ENCODE results near the gene JMJD8. TPM values are rescaled to one million over a fixed set of nuclear protein-coding genes. Genes with fewer than 3 reads are reported as not detected.

Gene JMJD8
- total RNA-seq, 1 experiment from 2014 or later = 90.5 TPM

DNA sequence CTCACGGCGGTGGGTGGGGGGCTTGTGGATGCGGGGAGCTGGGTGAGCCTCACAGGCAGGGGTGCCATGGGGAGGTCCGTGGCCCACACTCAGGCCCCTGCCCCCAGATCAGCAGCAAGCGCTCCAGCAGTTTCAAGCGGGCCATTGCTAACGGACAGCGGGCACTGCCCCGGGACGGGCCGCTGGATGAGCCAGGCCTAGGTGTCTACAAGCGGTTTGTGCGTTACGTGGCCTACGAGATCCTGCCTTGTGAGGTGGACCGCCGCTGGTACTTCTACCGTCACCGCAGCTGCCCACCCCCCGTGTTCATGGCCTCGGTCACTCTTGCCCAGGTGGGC lies 7.6 kb downstream of the JMJD8 start:
- Mint-ChIP-seq H3K9me3 (ENCODE audit: low read depth, unreplicated experiment) (no peaks in the 10 kb centered on the region), H3K4me3 (ENCODE audit: low read depth, unreplicated experiment) (peak overlapping the region; percentile 46), H3K4me1 (ENCODE audit: low read depth, unreplicated experiment) (peaks cover 9% of the 10 kb centered on the region), H3K36me3 (ENCODE audit: insufficient read depth, unreplicated experiment) (peaks cover 65% of the 10 kb centered on the region), H3K27ac (ENCODE audit: unreplicated experiment) (no peak overlapping the region), H3K27me3 (ENCODE audit: unreplicated experiment) (no peaks in the 10 kb centered on the region)
- DNase-seq = no peak
- CTCF ChIA-PET = no interaction called here
- TF ChIP-seq, protein P1, sequence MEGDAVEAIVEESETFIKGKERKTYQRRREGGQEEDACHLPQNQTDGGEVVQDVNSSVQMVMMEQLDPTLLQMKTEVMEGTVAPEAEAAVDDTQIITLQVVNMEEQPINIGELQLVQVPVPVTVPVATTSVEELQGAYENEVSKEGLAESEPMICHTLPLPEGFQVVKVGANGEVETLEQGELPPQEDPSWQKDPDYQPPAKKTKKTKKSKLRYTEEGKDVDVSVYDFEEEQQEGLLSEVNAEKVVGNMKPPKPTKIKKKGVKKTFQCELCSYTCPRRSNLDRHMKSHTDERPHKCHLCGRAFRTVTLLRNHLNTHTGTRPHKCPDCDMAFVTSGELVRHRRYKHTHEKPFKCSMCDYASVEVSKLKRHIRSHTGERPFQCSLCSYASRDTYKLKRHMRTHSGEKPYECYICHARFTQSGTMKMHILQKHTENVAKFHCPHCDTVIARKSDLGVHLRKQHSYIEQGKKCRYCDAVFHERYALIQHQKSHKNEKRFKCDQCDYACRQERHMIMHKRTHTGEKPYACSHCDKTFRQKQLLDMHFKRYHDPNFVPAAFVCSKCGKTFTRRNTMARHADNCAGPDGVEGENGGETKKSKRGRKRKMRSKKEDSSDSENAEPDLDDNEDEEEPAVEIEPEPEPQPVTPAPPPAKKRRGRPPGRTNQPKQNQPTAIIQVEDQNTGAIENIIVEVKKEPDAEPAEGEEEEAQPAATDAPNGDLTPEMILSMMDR (IDR thresholded peaks at IDR 0.05; ENCODE audit: unreplicated experiment) = no peak
- BruUV-seq (replicated peaks) = no TSS peak
- intact Hi-C loops (cut with micrococcal nuclease; ENCODE audit: unreplicated experiment) = no loop called here

- Mint-ChIP-seq H3K27ac (ENCODE audit: unreplicated experiment) (no peak overlapping the region), H3K27me3 (ENCODE audit: unreplicated experiment) (no peaks in the 10 kb centered on the region), H3K4me1 (ENCODE audit: low read depth, unreplicated experiment) (peaks cover 6% of the 10 kb centered on the region), H3K9me3 (ENCODE audit: low read depth, unreplicated experiment) (no peaks in the 10 kb centered on the region), H3K4me3 (ENCODE audit: low read depth, unreplicated experiment) (peak overlapping the region; percentile 59), H3K36me3 (ENCODE audit: insufficient read depth, unreplicated experiment) (peaks cover 65% of the 10 kb centered on the region)
- no TSS peak for BruUV-seq (replicated peaks)
- TF ChIP-seq, protein P1 (IDR thresholded peaks at IDR 0.05; ENCODE audit: unreplicated experiment) = no peak
- no peak for DNase-seq
- intact Hi-C loops (cut with micrococcal nuclease; ENCODE audit: unreplicated experiment) = no loop called here
- CTCF ChIA-PET = interaction anchor here (0.6 kb wide), 3 partner anchors 258 to 1030 kb away, joined by 4 to 7 read pairs (median 4); partner anchors contain the start of gene MAPK8IP3
Observed at GRCh38 chr16:675884-676564, 8.1 kb downstream of the JMJD8 start.

- no peaks in the 10 kb centered on the region for H3K27me3 Mint-ChIP-seq (ENCODE audit: unreplicated experiment)
- H3K9me3 Mint-ChIP-seq (ENCODE audit: low read depth, unreplicated experiment) = no peaks in the 10 kb centered on the region
- H3K27ac Mint-ChIP-seq (ENCODE audit: unreplicated experiment) = peak within 1 kb of the TSS; percentile 61
- peak; percentile 51 for DNase-seq
- H3K4me1 Mint-ChIP-seq (ENCODE audit: low read depth, unreplicated experiment) = peaks cover 6% of the 10 kb centered on the region
- H3K36me3 Mint-ChIP-seq (ENCODE audit: insufficient read depth, unreplicated experiment) = peaks cover 65% of the 10 kb centered on the region
- intact Hi-C loops (cut with micrococcal nuclease; ENCODE audit: unreplicated experiment) = no loop called here
- no TSS peak for BruUV-seq (replicated peaks)
- CTCF ChIA-PET = interaction anchor here (0.6 to 0.8 kb wide), 5 partner anchors 11 to 1031 kb away, joined by 3 to 7 read pairs (median 4); partner anchors contain the start of gene MAPK8IP3
- TF ChIP-seq, protein P1 (IDR thresholded peaks at IDR 0.05; ENCODE audit: unreplicated experiment) = no peak
- peak within 1 kb of the TSS; percentile 59 for H3K4me3 Mint-ChIP-seq (ENCODE audit: low read depth, unreplicated experiment)
Observed at GRCh38 chr16:674968-675883, 8.9 kb downstream of the JMJD8 start, which contains the start of gene RHBDL1. RHBDL1 (plus strand) TSS chr16:675671; CDS start chr16:675791, 120 bp downstream.

DNA sequence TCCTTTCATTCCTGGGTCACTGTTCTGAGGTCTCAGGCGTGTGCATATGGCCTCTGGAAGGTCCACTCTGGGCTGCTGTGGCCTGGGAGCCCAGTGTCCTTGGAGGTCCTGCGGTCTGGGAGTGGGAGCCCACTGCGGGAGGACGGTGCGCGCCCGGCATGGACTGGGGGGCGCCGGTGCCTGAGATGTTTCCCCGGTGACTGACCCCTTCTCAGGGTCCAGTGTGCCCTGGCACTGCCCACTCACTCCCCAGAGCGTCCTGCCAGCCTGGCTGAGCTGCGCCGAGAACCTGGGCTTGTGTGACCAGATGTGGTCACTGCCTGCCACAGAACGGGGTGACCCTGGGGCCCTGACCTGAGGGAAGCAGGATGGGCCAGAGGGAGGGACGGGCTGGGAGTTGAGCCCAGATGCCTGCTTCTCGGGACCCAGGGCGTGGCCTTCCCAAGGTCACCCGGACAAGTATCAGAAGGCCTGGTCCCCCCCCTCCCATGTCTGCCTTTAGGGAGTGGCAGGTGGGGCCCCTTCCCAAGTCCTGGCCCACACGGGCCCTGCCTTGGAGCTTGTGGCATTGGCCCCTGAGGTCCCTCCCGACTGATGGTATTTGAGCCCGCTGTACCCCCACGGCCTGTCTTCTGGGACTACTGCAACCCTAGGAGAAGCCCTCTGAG lies 9.8 kb downstream of the JMJD8 start:
- peaks cover 65% of the 10 kb centered on the region for H3K36me3 Mint-ChIP-seq (ENCODE audit: insufficient read depth, unreplicated experiment)
- no peaks in the 10 kb centered on the region for H3K9me3 Mint-ChIP-seq (ENCODE audit: low read depth, unreplicated experiment)
- intact Hi-C loops (cut with micrococcal nuclease; ENCODE audit: unreplicated experiment) = no loop called here
- DNase-seq = no peak
- CTCF ChIA-PET = interaction anchor here (0.8 kb wide), 1 partner anchor 38 kb away, joined by 3 read pairs; no protein-coding TSS in a partner anchor
- H3K27me3 Mint-ChIP-seq (ENCODE audit: unreplicated experiment) = no peaks in the 10 kb centered on the region
- H3K27ac Mint-ChIP-seq (ENCODE audit: unreplicated experiment) = no peak overlapping the region
- TF ChIP-seq, protein P1 (IDR thresholded peaks at IDR 0.05; ENCODE audit: unreplicated experiment) = no peak
- peaks cover 6% of the 10 kb centered on the region for H3K4me1 Mint-ChIP-seq (ENCODE audit: low read depth, unreplicated experiment)
- H3K4me3 Mint-ChIP-seq (ENCODE audit: low read depth, unreplicated experiment) = no peak overlapping the region
- no TSS peak for BruUV-seq (replicated peaks)

Measured in Calu3 (cell line).